B cell (primary cell): ENCODE data around the gene TBX2.

Source experiments
- EZH2 ChIP-seq: IDR thresholded peaks from 2 replicates; pipeline ENCODE4 v1.6.1; 2012; ENCODE audit warnings: borderline replicate concordance, low read depth, mild to moderate bottlenecking, moderate library complexity, low read length; ENCODE audit not compliant: insufficient read depth, poor library complexity, severe bottlenecking
- TF ChIP-seq, protein P1 (sequence below): fragments of 200-600 bp; IDR thresholded peaks from one replicate; pipeline ENCODE4 v1.8.0; 2022; ENCODE audit warnings: antibody characterized with exemption, mild to moderate bottlenecking

DNA sequence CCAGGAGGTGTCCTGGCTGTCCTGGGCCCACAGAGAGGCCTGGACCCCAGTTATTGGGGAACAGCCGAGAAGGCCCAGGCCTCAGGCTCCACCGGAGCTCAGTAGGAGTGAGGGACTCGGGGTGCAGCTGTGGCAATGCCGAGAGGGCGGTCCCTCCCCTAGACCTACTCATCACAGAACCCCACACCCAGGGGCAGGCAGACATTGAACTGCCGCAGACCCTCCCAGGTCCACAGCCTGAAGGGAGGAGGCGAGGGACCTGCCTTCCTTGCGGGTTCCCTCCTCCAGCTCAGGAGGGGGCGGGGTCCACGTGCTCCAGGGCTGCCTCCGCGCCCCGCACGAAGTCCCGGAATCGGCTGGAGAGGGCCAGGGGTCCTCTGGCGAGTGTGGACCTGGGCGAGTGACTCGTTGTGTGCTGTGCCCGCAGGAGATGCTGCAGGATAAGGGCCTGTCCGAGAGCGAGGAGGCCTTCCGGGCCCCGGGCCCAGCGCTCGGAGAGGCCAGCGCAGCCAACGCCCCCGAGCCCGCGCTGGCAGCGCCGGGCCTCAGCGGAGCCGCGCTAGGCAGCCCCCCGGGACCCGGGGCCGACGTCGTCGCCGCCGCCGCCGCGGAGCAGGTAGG is 56.5 kb downstream of the TBX2 start:
- TF ChIP-seq, protein P1, sequence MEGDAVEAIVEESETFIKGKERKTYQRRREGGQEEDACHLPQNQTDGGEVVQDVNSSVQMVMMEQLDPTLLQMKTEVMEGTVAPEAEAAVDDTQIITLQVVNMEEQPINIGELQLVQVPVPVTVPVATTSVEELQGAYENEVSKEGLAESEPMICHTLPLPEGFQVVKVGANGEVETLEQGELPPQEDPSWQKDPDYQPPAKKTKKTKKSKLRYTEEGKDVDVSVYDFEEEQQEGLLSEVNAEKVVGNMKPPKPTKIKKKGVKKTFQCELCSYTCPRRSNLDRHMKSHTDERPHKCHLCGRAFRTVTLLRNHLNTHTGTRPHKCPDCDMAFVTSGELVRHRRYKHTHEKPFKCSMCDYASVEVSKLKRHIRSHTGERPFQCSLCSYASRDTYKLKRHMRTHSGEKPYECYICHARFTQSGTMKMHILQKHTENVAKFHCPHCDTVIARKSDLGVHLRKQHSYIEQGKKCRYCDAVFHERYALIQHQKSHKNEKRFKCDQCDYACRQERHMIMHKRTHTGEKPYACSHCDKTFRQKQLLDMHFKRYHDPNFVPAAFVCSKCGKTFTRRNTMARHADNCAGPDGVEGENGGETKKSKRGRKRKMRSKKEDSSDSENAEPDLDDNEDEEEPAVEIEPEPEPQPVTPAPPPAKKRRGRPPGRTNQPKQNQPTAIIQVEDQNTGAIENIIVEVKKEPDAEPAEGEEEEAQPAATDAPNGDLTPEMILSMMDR, result no peak
- TF ChIP-seq EZH2, result no peak
